ENCODE data around the gene EYS.

Gene EYS

GRCh38 chr6:64415926-64416325 is 1291.1 kb downstream of the EYS start:
- no peak for FAIRE-seq

- FAIRE-seq, result peak; percentile 9
These were observed 1295.8 kb downstream of the EYS start for GRCh38 chr6:64411226-64411625.

GRCh38 chr6:64409948-64410347 is 1297.1 kb downstream of the EYS start:
- no peak for FAIRE-seq

GRCh38 chr6:64404396-64404795 is 1302.6 kb downstream of the EYS start:
- no peak for FAIRE-seq

GRCh38 chr6:64383277-64383676 is 1323.7 kb downstream of the EYS start:
- FAIRE-seq, result no peak

- FAIRE-seq, result no peak
These were observed 1330.6 kb downstream of the EYS start for GRCh38 chr6:64376394-64376793.

- FAIRE-seq, result no peak
These were observed 1349.6 kb downstream of the EYS start for GRCh38 chr6:64357430-64357829.

- FAIRE-seq, result no peak
These were observed 1359.6 kb downstream of the EYS start for GRCh38 chr6:64347411-64347810.

- FAIRE-seq, result no peak
These were observed 1371.8 kb downstream of the EYS start for GRCh38 chr6:64335195-64335594.

- FAIRE-seq, result no peak
These were observed 1372.4 kb downstream of the EYS start for GRCh38 chr6:64334636-64335035.

GRCh38 chr6:64330694-64331307 is 1376.2 kb downstream of the EYS start:
- peak; percentile 88 for FAIRE-seq

GRCh38 chr6:64326939-64327338 is 1380.1 kb downstream of the EYS start:
- no peak for FAIRE-seq

- no peak for FAIRE-seq
These were observed 1381.9 kb downstream of the EYS start for GRCh38 chr6:64325093-64325492.

- no peak for FAIRE-seq
These were observed 1396.8 kb downstream of the EYS start for GRCh38 chr6:64310214-64310613.

GRCh38 chr6:64301307-64302236 is 1405.5 kb downstream of the EYS start:
- FAIRE-seq, result no peak

GRCh38 chr6:64299176-64299575 is 1407.8 kb downstream of the EYS start:
- no peak for FAIRE-seq

GRCh38 chr6:64294034-64294433 is 1413.0 kb downstream of the EYS start:
- no peak for FAIRE-seq

GRCh38 chr6:64293298-64293697 is 1413.7 kb downstream of the EYS start:
- no peak for FAIRE-seq

- no peak for FAIRE-seq
These were observed 1416.2 kb downstream of the EYS start for GRCh38 chr6:64290867-64291266.

GRCh38 chr6:64289931-64290330 is 1417.1 kb downstream of the EYS start:
- no peak for FAIRE-seq

GRCh38 chr6:64288351-64288750 is 1418.7 kb downstream of the EYS start:
- FAIRE-seq, result no peak

GRCh38 chr6:64281167-64281566 is 1425.9 kb downstream of the EYS start:
- FAIRE-seq, result no peak

GRCh38 chr6:64280569-64280968 is 1426.5 kb downstream of the EYS start:
- FAIRE-seq, result no peak

- FAIRE-seq, result no peak
These were observed 1436.9 kb downstream of the EYS start for GRCh38 chr6:64270083-64270482.

All from A204.1 (cell line).